ENCODE results near the gene PSMA7.
A peak's percentile ranks its signal among the peaks of the same experiment; 100 is the strongest.

PSMA7 gene

GRCh38 chr20:62143081-62143956 is at the start of gene PSMA7, which contains the start of gene SS18L1:
Gene PSMA7, minus strand, starts transcription at chr20:62143394. Its CDS starts 91 bp downstream, at chr20:62143303.
Gene SS18L1, plus strand, starts transcription at chr20:62143769. Its CDS starts 52 bp downstream, at chr20:62143821.
- peak; percentile 73 for DNase-seq

- no peak for DNase-seq
Observed at GRCh38 chr20:62192635-62193034, 49.4 kb upstream of the PSMA7 start.

- no peak for DNase-seq
Observed at GRCh38 chr20:62191781-62192559, 48.8 kb upstream of the PSMA7 start.

GRCh38 chr20:62190639-62191411 is 47.6 kb upstream of the PSMA7 start:
- DNase-seq, result no peak

- DNase-seq, result no peak
Observed at GRCh38 chr20:62186887-62187866, 44.0 kb upstream of the PSMA7 start.

GRCh38 chr20:62186096-62186426 is 42.9 kb upstream of the PSMA7 start:
- DNase-seq, result no peak

- DNase-seq, result no peak
Observed at GRCh38 chr20:62183426-62184142, 40.4 kb upstream of the PSMA7 start.

GRCh38 chr20:62182469-62183425 is 39.6 kb upstream of the PSMA7 start, which contains the start of gene MTG2:
Gene MTG2, plus strand, starts transcription at chr20:62183028. Its CDS starts 10,393 bp downstream, at chr20:62193421.
- peak; percentile 89 for DNase-seq

- DNase-seq, result no peak
Observed at GRCh38 chr20:62181808-62182207, 38.6 kb upstream of the PSMA7 start.

- no peak for DNase-seq
Observed at GRCh38 chr20:62179162-62179504, 35.9 kb upstream of the PSMA7 start.

- no peak for DNase-seq
Observed at GRCh38 chr20:62178316-62179161, 35.3 kb upstream of the PSMA7 start.

GRCh38 chr20:62177307-62177706 is 34.1 kb upstream of the PSMA7 start:
- DNase-seq, result no peak

GRCh38 chr20:62176866-62177265 is 33.7 kb upstream of the PSMA7 start:
- DNase-seq, result no peak

GRCh38 chr20:62175711-62176110 is 32.5 kb upstream of the PSMA7 start:
- no peak for DNase-seq

- DNase-seq, result no peak
Observed at GRCh38 chr20:62174870-62175624, 31.9 kb upstream of the PSMA7 start.

- DNase-seq, result no peak
Observed at GRCh38 chr20:62174021-62174804, 31.0 kb upstream of the PSMA7 start.

- DNase-seq, result no peak
Observed at GRCh38 chr20:62172666-62173065, 29.5 kb upstream of the PSMA7 start.
